ENCODE results near the gene EHBP1.

EHBP1 gene

GRCh38 chr2:62874881-62875383, 169.4 kb downstream of the EHBP1 start:
- FAIRE-seq (no peak), DNase-seq (ENCODE audit: low spot score) (no peak)

GRCh38 chr2:62881162-62881795, 175.8 kb downstream of the EHBP1 start:
- DNase-seq (ENCODE audit: low spot score) (no peak), FAIRE-seq (no peak)

GRCh38 chr2:62883629-62884028, 178.1 kb downstream of the EHBP1 start:
- DNase-seq (ENCODE audit: low spot score) (no peak), FAIRE-seq (no peak)

GRCh38 chr2:62884086-62884485, 178.6 kb downstream of the EHBP1 start:
- no peak for FAIRE-seq
- DNase-seq (ENCODE audit: low spot score) = no peak

GRCh38 chr2:62884514-62884913, 179.0 kb downstream of the EHBP1 start:
- DNase-seq (ENCODE audit: low spot score) (no peak), FAIRE-seq (no peak)

GRCh38 chr2:62894966-62895631, 189.6 kb downstream of the EHBP1 start:
- DNase-seq (ENCODE audit: low spot score) (no peak), FAIRE-seq (peak; percentile 40)

- no peak for DNase-seq (ENCODE audit: low spot score)
- no peak for FAIRE-seq
These were observed 190.1 kb downstream of the EHBP1 start for GRCh38 chr2:62895632-62896009.

GRCh38 chr2:62897187-62897827, 191.8 kb downstream of the EHBP1 start:
- DNase-seq (ENCODE audit: low spot score) = no peak
- no peak for FAIRE-seq

GRCh38 chr2:62904344-62904743, 198.8 kb downstream of the EHBP1 start:
- no peak for FAIRE-seq

GRCh38 chr2:62908145-62908544, 202.6 kb downstream of the EHBP1 start:
- no peak for DNase-seq (ENCODE audit: low spot score)

More at GRCh38 chr2:62904344-62904743, 198.8 kb downstream of the EHBP1 start:
- DNase-seq (ENCODE audit: low spot score) = no peak

GRCh38 chr2:62913311-62913710, 207.8 kb downstream of the EHBP1 start:
- FAIRE-seq (no peak), DNase-seq (ENCODE audit: low spot score) (no peak)

More at GRCh38 chr2:62908145-62908544, 202.6 kb downstream of the EHBP1 start:
- FAIRE-seq = no peak

GRCh38 chr2:62919041-62919440, 213.5 kb downstream of the EHBP1 start:
- FAIRE-seq (no peak), DNase-seq (ENCODE audit: low spot score) (no peak)

GRCh38 chr2:62920070-62920469, 214.6 kb downstream of the EHBP1 start:
- DNase-seq (ENCODE audit: low spot score) (no peak), FAIRE-seq (no peak)

- DNase-seq (ENCODE audit: low spot score) = no peak
- FAIRE-seq = no peak
These were observed 217.7 kb downstream of the EHBP1 start for GRCh38 chr2:62923242-62923641.

GRCh38 chr2:62923881-62924280, 218.4 kb downstream of the EHBP1 start:
- FAIRE-seq = no peak

GRCh38 chr2:62928015-62928414, 222.5 kb downstream of the EHBP1 start:
- DNase-seq (ENCODE audit: low spot score) (no peak), FAIRE-seq (no peak)

More at GRCh38 chr2:62923881-62924280, 218.4 kb downstream of the EHBP1 start:
- no peak for DNase-seq (ENCODE audit: low spot score)

GRCh38 chr2:62931536-62931935, 226.0 kb downstream of the EHBP1 start:
- DNase-seq (ENCODE audit: low spot score) = no peak
- no peak for FAIRE-seq

GRCh38 chr2:62933398-62933917, 227.9 kb downstream of the EHBP1 start:
- FAIRE-seq = no peak

GRCh38 chr2:62934517-62934916, 229.0 kb downstream of the EHBP1 start:
- DNase-seq (ENCODE audit: low spot score) (no peak), FAIRE-seq (no peak)

More at GRCh38 chr2:62933398-62933917, 227.9 kb downstream of the EHBP1 start:
- DNase-seq (ENCODE audit: low spot score) = no peak

GRCh38 chr2:62938126-62938525, 232.6 kb downstream of the EHBP1 start:
- FAIRE-seq (no peak), DNase-seq (ENCODE audit: low spot score) (no peak)

- peak; percentile 39 for DNase-seq (ENCODE audit: low spot score)
These were observed 234.4 kb downstream of the EHBP1 start for GRCh38 chr2:62939735-62940491.

More at GRCh38 chr2:62939735-62940491, 234.4 kb downstream of the EHBP1 start:
- peak; percentile 5 for FAIRE-seq

Measured in urothelium cell line (cell line).